HepG2 (cell line): Measurements from ENCODE around the gene SLC10A1. TPM values are rescaled to one million over a fixed set of nuclear protein-coding genes. Genes with fewer than 3 reads are reported as not detected.

Source experiments
- CEBPG ChIP-seq: IDR thresholded peaks from 2 replicates; pipeline ENCODE4 v1.6.1; 2016
- GABPB1 ChIP-seq: IDR thresholded peaks from 2 replicates; pipeline ENCODE4 v1.6.1; 2016; ENCODE audit warnings: mild to moderate bottlenecking, missing genetic modification reagents, moderate library complexity, missing compliant biosample characterization
- HNRNPLL ChIP-seq: fragments of 200-400 bp; formaldehyde crosslinking; IDR thresholded peaks from 2 replicates; pipeline ENCODE4 v1.6.1; 2017; ENCODE audit warnings: mild to moderate bottlenecking, low read depth, low read length; ENCODE audit not compliant: poor library complexity, severe bottlenecking
- LCORL ChIP-seq, 2 experiments: fragments of 450-650 bp in 1 of 2; sonication (generic) in 1 of 2; formaldehyde crosslinking in 1 of 2; IDR thresholded peaks; 2 replicates each; pipeline versions ENCODE4 v1.5.0 to v1.6.1; 2017 to 2020; ENCODE audit warnings: antibody characterized with exemption in 1 of 2, missing genetic modification reagents in 1 of 2
- RAD21 ChIP-seq: fragments of 450-650 bp; formaldehyde crosslinking; IDR thresholded peaks from 2 replicates; pipeline ENCODE4 v1.5.0; 2020; ENCODE audit warnings: mild to moderate bottlenecking
- SP5 ChIP-seq: IDR thresholded peaks from 2 replicates; pipeline ENCODE4 v1.6.1; 2016; ENCODE audit warnings: low read depth, borderline replicate concordance
- SYNCRIP ChIP-seq: fragments of 200-400 bp; formaldehyde crosslinking; IDR thresholded peaks from 2 replicates; pipeline ENCODE4 v1.6.1; 2018; ENCODE audit warnings: mild to moderate bottlenecking, low read depth, low read length; ENCODE audit not compliant: insufficient read depth
- ZNF333 ChIP-seq: sonication (generic); formaldehyde crosslinking; IDR thresholded peaks from 2 replicates; pipeline ENCODE4 v1.4.0; 2020; ENCODE audit warnings: mild to moderate bottlenecking, missing genetic modification reagents, borderline replicate concordance
- ZNF549 ChIP-seq: sonication (generic); formaldehyde crosslinking; IDR thresholded peaks from 2 replicates; pipeline ENCODE4 v1.5.0; 2020; ENCODE audit warnings: missing genetic modification reagents
- ZNF782 ChIP-seq: sonication (generic); formaldehyde crosslinking; IDR thresholded peaks from 2 replicates; pipeline ENCODE4 v1.4.0; 2020; ENCODE audit warnings: missing genetic modification reagents, mild to moderate bottlenecking, borderline replicate concordance
- ZSCAN9 ChIP-seq: IDR thresholded peaks from 2 replicates; pipeline ENCODE4 v1.6.1; 2016; ENCODE audit warnings: borderline replicate concordance
- polyA plus RNA-seq, 8 experiments: library from polyadenylated mRNA; depleted of rRNA in 3 of 8; stranded (reverse) in 7 of 8; unstranded in 1 of 8; fragments of >200 nt; fragmentation: Illumina TruSeq in 4 of 8; extraction: Trizol in 4 of 8; gene quantifications; 2 replicates each; pipeline versions ENCODE4 v1.2.1 to v1.2.3, GENCODE V29; 2011 to 2016; ENCODE audit warnings: low read depth in 4 of 8, missing spikeins in 1 of 8, mixed read lengths in 1 of 8; ENCODE audit not compliant: insufficient read depth in 1 of 8
- total RNA-seq, 5 experiments: library from RNA; depleted of rRNA; stranded (reverse); fragments of >200 nt; fragmentation: Illumina TruSeq; extraction: Trizol; gene quantifications; 2 replicates each; pipeline ENCODE4 v1.2.3, GENCODE V29; 2016; ENCODE audit warnings: low read depth in 1 of 5
- TF ChIP-seq, protein P1 (sequence below): sonication (generic); formaldehyde crosslinking; IDR thresholded peaks from 2 replicates; pipeline ENCODE4 v1.8.1; 2023; ENCODE audit warnings: mild to moderate bottlenecking, missing genetic modification reagents, borderline replicate concordance
- TF ChIP-seq, protein P2 (sequence below): sonication (generic); formaldehyde crosslinking; IDR thresholded peaks from 2 replicates; pipeline ENCODE4 v1.5.1; 2020; ENCODE audit warnings: mild to moderate bottlenecking, missing genetic modification reagents, moderate library complexity
- TF ChIP-seq, protein P3 (sequence below): IDR thresholded peaks from 2 replicates; pipeline ENCODE4 v1.6.1; 2016; ENCODE audit warnings: low read depth
- TF ChIP-seq, protein P4 (sequence below): sonication (generic); formaldehyde crosslinking; IDR thresholded peaks from 2 replicates; pipeline ENCODE4 v1.9.0; 2022; ENCODE audit warnings: missing genetic modification reagents, mild to moderate bottlenecking, borderline replicate concordance
- TF ChIP-seq, protein P5 (sequence below): sonication (generic); formaldehyde crosslinking; IDR thresholded peaks from 2 replicates; pipeline ENCODE4 v1.4.0; 2020; ENCODE audit warnings: mild to moderate bottlenecking, low read depth, missing genetic modification reagents
- TF ChIP-seq, protein P6 (sequence below): sonication (generic); formaldehyde crosslinking; IDR thresholded peaks from 2 replicates; pipeline ENCODE4 v1.8.1; 2023; ENCODE audit warnings: mild to moderate bottlenecking, moderate library complexity, missing genetic modification reagents

Gene SLC10A1
- total and polyA plus RNA-seq, 2 of the 13 experiments (the other 11 are each of a cell fraction or from before 2014, with no cell fraction given), result 0.17 TPM; not detected in 1

DNA sequence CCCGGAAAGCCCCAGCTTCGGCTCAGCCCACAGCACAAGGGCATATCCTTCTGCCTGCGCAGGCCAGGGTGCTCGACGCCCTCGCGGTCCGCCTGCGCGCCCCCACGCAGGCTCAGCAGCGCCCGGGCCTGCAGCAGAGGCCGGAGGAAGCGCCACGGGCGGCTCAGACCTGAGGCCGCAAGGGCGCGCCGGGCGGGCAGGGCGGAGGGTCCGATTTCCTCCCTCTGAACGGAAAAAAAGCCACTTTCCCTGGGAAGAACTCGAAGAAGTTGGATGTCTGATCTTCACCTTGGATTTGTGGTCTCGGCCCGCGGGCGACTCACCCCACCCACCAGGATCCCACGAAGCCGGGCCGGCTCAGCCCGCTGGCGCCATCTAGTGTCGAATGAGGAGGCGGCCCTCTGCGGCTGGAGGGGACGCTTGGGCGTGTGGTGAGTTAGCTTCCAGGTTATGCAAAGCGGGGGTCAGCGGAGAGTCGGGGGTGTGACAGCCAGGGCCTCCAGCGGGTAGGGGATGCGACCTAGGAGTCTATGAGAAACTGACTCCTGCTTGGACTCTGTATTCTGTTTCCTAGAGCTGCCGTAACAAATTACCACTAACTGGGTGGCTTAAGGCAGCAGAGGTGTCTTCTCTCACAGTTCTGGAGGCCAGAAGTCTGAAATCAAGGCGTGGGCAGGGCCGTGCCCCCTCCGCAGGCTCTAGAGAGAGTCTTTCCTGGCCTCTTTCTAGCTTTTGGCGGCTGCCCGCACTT lies 70.1 kb downstream of the SLC10A1 start (continued):
- peak; percentile 78 for TF ChIP-seq GABPB1 (CRISPR knock-in tag)
- 0 out of 2 replicates have a peak, but pooled peaks have one; percentile 17 for TF ChIP-seq ZNF333 (CRISPR knock-in tag)
- peak; percentile 25; the same call in 1 of the 2 replicates for TF ChIP-seq CEBPG (CRISPR knock-in tag)
- TF ChIP-seq, protein P1, sequence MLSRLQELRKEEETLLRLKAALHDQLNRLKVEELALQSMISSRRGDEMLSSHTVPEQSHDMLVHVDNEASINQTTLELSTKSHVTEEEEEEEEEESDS (CRISPR knock-in tag), result no peak
- TF ChIP-seq, protein P2, sequence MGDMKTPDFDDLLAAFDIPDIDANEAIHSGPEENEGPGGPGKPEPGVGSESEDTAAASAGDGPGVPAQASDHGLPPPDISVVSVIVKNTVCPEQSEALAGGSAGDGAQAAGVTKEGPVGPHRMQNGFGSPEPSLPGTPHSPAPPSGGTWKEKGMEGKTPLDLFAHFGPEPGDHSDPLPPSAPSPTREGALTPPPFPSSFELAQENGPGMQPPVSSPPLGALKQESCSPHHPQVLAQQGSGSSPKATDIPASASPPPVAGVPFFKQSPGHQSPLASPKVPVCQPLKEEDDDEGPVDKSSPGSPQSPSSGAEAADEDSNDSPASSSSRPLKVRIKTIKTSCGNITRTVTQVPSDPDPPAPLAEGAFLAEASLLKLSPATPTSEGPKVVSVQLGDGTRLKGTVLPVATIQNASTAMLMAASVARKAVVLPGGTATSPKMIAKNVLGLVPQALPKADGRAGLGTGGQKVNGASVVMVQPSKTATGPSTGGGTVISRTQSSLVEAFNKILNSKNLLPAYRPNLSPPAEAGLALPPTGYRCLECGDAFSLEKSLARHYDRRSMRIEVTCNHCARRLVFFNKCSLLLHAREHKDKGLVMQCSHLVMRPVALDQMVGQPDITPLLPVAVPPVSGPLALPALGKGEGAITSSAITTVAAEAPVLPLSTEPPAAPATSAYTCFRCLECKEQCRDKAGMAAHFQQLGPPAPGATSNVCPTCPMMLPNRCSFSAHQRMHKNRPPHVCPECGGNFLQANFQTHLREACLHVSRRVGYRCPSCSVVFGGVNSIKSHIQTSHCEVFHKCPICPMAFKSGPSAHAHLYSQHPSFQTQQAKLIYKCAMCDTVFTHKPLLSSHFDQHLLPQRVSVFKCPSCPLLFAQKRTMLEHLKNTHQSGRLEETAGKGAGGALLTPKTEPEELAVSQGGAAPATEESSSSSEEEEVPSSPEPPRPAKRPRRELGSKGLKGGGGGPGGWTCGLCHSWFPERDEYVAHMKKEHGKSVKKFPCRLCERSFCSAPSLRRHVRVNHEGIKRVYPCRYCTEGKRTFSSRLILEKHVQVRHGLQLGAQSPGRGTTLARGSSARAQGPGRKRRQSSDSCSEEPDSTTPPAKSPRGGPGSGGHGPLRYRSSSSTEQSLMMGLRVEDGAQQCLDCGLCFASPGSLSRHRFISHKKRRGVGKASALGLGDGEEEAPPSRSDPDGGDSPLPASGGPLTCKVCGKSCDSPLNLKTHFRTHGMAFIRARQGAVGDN, result peak; percentile 84
- TF ChIP-seq HNRNPLL, result peak; percentile 48
- TF ChIP-seq, protein P3, sequence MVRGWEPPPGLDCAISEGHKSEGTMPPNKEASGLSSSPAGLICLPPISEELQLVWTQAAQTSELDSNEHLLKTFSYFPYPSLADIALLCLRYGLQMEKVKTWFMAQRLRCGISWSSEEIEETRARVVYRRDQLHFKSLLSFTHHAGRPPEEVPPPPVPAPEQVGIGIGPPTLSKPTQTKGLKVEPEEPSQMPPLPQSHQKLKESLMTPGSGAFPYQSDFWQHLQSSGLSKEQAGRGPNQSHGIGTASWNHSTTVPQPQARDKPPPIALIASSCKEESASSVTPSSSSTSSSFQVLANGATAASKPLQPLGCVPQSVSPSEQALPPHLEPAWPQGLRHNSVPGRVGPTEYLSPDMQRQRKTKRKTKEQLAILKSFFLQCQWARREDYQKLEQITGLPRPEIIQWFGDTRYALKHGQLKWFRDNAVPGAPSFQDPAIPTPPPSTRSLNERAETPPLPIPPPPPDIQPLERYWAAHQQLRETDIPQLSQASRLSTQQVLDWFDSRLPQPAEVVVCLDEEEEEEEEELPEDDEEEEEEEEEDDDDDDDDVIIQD (CRISPR knock-in tag), result no peak
- no peak for TF ChIP-seq SYNCRIP
- no peak for TF ChIP-seq LCORL (IDR thresholded peaks at IDR 0.05)
- TF ChIP-seq LCORL (CRISPR knock-in tag; IDR thresholded peaks at IDR 0.05), result peak; percentile 38; the same call in 1 of the 2 replicates
- TF ChIP-seq RAD21 (CRISPR knock-in tag), result peak; percentile 97
- no peak for TF ChIP-seq ZSCAN9 (CRISPR knock-in tag)
- TF ChIP-seq, protein P4, sequence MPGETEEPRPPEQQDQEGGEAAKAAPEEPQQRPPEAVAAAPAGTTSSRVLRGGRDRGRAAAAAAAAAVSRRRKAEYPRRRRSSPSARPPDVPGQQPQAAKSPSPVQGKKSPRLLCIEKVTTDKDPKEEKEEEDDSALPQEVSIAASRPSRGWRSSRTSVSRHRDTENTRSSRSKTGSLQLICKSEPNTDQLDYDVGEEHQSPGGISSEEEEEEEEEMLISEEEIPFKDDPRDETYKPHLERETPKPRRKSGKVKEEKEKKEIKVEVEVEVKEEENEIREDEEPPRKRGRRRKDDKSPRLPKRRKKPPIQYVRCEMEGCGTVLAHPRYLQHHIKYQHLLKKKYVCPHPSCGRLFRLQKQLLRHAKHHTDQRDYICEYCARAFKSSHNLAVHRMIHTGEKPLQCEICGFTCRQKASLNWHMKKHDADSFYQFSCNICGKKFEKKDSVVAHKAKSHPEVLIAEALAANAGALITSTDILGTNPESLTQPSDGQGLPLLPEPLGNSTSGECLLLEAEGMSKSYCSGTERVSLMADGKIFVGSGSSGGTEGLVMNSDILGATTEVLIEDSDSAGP (CRISPR knock-in tag), result peak; percentile 56; the same call in 1 of the 2 replicates
- TF ChIP-seq, protein P5, sequence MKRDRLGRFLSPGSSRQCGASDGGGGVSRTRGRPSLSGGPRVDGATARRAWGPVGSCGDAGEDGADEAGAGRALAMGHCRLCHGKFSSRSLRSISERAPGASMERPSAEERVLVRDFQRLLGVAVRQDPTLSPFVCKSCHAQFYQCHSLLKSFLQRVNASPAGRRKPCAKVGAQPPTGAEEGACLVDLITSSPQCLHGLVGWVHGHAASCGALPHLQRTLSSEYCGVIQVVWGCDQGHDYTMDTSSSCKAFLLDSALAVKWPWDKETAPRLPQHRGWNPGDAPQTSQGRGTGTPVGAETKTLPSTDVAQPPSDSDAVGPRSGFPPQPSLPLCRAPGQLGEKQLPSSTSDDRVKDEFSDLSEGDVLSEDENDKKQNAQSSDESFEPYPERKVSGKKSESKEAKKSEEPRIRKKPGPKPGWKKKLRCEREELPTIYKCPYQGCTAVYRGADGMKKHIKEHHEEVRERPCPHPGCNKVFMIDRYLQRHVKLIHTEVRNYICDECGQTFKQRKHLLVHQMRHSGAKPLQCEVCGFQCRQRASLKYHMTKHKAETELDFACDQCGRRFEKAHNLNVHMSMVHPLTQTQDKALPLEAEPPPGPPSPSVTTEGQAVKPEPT (CRISPR knock-in tag), result 0 out of 2 replicates have a peak, but pooled peaks have one; percentile 41
- TF ChIP-seq, protein P6, sequence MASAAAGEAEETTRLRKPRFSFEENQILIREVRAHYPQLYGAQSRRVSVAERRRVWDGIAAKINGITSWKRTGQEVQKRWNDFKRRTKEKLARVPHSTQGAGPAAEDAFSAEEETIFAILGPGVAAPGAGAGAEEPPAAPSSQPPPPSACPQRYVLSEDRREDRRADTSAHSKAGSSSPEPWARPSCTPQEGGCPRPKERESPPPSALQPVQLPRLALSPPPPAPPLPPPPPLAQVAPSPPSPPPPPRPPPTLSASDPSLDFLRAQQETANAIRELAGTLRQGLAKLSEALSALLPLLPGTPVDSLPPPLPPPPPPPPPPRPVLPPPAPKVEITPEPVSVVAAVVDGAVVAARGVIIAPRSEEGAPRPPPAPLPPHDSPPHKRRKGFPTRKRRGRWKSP (CRISPR knock-in tag), result no peak
- TF ChIP-seq SP5 (CRISPR knock-in tag), result 0 out of 2 replicates have a peak, but pooled peaks have one; percentile 18
- TF ChIP-seq ZNF782 (CRISPR knock-in tag), result no peak
- TF ChIP-seq ZNF549 (CRISPR knock-in tag), result no peak
